Stimulated activated CD8-positive, alpha-beta memory T cell treated with anti-CD3 and anti-CD28 coated beads, Interleukin-12 subunit alpha, Interleukin-12 subunit beta, amount 100 ng/mL, for 24 hours (primary cell): ENCODE data around the gene MAPK11.
"Not testable (repeated sequence)": the region's sequence is repeated elsewhere in the genome, so short reads cannot be mapped to it uniquely, and the experiment has no call there.

Experiments used
- DNase-seq: peaks from one replicate; pipeline ENCODE4 v3.0.0-alpha.2; 2020; ENCODE audit errors: extremely low read depth

MAPK11 gene

DNA sequence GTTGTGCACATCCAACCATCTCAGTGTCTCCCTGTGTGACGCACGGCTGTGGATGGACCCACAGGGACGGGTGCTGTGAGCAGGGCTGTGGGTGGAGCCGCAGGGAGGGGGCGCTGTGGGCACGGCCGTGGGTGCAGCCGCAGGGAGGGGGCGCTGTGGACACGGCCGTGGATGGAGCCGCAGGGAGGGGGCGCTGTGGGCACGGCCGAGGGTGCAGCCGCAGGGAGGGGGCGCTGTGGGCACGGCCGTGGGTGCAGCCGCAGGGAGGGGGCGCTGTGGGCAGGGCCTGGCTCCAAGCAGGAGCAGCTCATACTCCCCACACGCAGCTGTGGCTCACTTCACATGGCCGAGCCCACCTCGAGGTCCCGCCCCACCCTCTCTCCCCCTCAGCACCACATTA lies 6.0 kb upstream of the MAPK11 start:
- DNase-seq = no peak

GRCh38 chr22:50275181-50276055 lies 5.2 kb upstream of the MAPK11 start:
- DNase-seq = no peak

DNA sequence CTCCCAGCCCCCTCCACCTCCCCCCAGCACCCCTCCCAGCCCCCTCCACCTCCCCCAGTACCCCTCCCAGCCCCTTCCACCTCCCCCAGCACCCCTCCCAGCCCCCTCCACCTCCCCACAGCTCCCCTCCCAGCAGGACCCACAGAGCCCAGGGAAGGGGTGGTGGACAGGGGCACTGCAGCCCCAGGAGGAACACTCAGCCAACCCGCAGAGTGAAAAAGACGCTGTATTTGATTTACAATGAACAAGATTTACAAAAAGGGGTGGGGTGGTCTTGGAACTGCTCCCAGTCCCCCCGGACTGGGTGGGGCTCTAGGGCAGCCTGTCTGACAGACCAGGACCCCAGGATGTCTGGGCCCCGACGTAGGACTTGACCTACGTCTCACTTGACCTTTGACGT lies 4.6 kb upstream of the MAPK11 start:
- no peak for DNase-seq

GRCh38 chr22:50274311-50274710 lies 4.1 kb upstream of the MAPK11 start:
- DNase-seq = no peak

DNA sequence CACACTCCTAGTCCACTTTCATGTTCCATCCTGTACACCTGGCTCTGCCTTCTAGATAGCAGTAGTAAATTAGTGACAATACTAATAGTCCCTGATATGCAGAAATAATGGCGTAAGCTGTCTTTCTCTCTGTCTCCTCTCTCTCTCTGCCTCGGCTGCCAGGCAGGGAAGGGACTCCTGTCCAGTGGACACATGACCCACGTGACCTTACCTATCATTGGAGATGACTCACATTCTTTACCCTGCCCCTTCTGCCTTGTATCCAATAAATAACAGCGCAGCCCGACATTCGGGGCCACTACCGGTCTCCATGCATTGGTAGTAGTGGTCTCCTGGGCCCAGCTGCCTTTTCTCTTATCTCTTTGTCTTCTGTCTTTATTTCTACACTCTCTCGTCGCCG lies 3.6 kb upstream of the MAPK11 start:
- DNase-seq = not testable (repeated sequence)

GRCh38 chr22:50273352-50273751 lies 3.2 kb upstream of the MAPK11 start:
- DNase-seq = not testable (repeated sequence)

GRCh38 chr22:50272044-50272802 lies 2.0 kb upstream of the MAPK11 start:
- no peak for DNase-seq

- no peak for DNase-seq
Measured at GRCh38 chr22:50271519-50271970, 1.4 kb upstream of the MAPK11 start.

- no peak for DNase-seq
Measured at GRCh38 chr22:50270666-50271394, 650 bp upstream of the MAPK11 start.

GRCh38 chr22:50269573-50269969 lies 609 bp downstream of the MAPK11 start:
- no peak for DNase-seq

DNA sequence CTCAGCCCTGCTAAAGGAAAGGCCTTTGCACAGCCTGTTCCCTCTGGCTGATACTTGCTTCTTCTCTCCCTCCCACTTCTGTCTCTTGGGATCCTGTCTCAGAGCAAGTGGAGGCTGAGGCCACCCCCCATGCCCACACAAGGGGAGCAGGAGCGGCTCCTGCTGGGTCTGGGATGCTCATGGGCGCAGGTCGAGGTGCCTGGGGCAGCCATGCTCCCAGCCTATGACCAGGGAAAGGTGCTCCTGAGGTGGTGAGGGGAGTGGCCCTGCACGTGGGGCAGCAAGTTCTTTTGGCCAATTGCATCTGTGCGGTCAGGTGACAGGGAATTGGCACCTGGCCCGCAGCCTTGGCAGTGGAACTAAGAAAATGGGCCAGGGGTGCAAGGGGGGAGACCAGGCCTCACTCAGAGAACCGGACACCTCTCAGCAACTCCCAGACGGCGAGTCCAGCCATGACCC lies 1.5 kb downstream of the MAPK11 start:
- no peak for DNase-seq

DNA sequence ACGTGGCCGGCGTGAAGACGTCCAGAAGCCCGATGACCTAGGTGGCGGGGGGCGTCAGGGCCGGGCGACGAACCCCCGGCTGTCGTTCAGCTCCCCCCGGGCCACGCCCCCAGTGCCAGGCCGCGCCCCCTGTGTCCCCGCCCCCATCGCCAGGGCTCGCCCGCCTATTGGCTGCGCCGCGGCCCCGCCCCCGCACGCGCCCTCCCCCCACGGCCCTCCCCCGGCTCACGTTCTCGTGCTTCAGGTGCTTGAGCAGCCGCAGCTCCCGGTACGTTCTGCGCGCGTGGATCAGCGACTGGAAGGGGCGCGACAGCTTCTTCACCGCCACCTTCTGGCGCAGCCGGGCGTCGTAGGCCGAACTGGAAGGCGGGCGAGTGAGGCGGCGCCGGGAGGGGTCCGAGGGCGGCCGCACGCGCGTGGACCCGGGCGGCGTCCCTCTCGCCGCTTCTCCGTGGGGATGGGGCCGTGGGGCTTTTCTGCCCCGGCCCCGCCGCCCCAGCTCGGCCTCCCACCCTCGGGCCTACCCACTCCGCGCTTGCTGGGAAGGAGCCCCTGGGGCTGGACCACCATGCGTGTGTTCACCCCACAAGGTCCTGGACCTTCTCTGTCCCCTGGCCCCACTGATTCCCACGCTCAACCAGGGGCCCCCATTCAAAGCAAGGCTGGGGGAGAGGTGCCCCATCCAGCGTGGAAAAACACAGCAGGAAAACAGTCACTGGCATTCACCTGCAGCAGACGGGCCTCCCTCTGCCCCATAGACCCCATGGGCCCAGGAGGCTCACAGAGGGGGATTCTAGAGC lies 2.4 kb downstream of the MAPK11 start:
- no peak for DNase-seq

- DNase-seq = no peak
Measured at GRCh38 chr22:50266994-50267393, 3.2 kb downstream of the MAPK11 start.

- DNase-seq = no peak
Measured at GRCh38 chr22:50264946-50265669, 5.1 kb downstream of the MAPK11 start.

DNA sequence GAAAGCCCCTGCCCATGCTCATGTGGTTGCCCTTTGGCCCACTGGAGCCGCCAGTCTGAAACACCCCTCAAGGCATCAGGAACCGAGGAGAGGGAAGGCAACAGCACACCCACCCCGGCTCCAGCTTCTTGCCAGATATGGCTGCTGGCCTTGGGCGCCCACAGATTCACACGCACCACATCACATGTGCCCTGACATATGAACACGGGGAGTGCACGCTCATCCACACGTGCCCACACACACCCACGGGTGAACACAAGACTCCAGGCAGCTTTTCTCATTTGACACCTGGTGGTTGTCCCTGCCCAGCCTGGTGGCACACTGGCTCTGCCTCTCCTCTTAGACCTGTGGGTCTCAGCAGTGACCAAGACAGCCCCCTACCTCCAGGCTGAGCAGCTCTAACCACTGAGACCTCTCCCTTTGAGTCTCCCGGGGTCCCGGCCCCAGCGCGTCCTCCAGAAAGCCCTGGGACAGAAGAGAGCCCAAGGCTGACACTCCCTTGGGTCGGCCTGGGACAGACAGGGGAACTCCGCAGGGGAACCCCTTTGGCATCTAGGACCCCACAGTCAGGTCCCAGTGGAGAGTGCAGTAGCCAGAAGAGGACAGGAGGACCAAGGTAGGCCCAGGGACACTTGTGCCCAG lies 6.0 kb downstream of the MAPK11 start:
- no peak for DNase-seq

DNA sequence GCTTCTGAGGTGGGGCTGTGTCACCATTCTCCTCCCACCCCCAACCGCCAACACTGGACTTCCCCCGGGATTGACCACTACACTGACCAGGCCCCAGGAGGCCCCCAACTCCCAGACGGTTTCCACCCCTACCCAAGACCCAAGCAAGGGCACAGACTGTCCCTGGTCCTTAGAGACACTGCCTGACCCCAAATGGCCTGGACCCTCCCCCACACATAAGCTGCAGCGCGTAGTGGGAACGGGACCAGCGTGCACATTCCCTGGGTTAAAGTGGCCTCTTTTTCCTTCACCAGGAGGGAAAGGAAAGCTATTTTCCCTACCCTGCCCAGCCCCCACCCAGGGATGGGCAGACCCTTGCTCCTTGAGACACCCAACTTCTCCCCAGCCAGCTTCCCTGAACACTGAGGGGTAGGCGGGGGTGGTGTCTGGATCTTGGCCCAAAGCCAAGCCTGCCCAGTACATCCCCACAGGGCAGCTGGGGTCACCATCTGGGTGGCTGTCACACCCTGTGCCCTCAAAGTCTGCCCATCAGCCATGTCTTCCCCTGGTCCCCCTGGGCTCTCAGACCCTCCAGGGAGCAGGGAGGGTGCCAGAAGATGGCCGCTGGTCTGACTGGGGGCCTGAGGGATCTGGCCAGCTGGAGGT lies 7.1 kb downstream of the MAPK11 start:
- DNase-seq = no peak

GRCh38 chr22:50262460-50262911 lies 7.7 kb downstream of the MAPK11 start:
- no peak for DNase-seq

- no peak for DNase-seq
Measured at GRCh38 chr22:50261615-50262459, 8.3 kb downstream of the MAPK11 start, which contains the start of gene MAPK12. Gene MAPK12 (minus strand): TSS chr22:50261683. CDS start chr22:50261509, 174 bp downstream.
